ENCODE results near the gene MROH2A. TPM values are rescaled to one million over a fixed set of nuclear protein-coding genes. Genes with fewer than 3 reads are reported as not detected.

Gene MROH2A
- total RNA-seq, 1 experiment from 2014 or later: not detected

DNA sequence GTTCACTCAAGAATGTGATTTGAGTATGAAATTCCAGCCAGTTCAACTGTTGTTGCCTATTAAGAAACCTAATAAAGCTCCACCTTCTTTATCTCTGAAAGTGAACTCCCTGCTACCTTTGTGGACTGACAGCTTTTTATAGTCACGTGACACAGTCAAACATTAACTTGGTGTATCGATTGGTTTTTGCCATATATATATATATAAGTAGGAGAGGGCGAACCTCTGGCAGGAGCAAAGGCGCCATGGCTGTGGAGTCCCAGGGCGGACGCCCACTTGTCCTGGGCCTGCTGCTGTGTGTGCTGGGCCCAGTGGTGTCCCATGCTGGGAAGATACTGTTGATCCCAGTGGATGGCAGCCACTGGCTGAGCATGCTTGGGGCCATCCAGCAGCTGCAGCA, 18.1 kb upstream of the MROH2A start, which contains the start of gene UGT1A1:
UGT1A1 (plus strand) TSS at position 228 of the 400 bp plus-strand sequence; CDS start at position 246, 18 bp downstream.
- DNase-seq (ENCODE audit: low spot score) (no peak), ATAC-seq (no peak)
- ChIA-PET CTCF (no interaction called here), POLR2A (no interaction called here)
- Mint-ChIP-seq H3K4me3 (no peak within 1 kb of the TSS), H3K27me3 (ENCODE audit: low read depth) (peaks cover 7% of the 10 kb centered on the region; the same call in 1 of the 2 replicates), H3K36me3 (no peaks in the 10 kb centered on the region), H3K4me1 (no peaks in the 10 kb centered on the region), H3K9me3 (peaks cover 14% of the 10 kb centered on the region), H3K27ac (no peak within 1 kb of the TSS)
- TF ChIP-seq ZNF281 (CRISPR knock-in tag; IDR thresholded peaks at IDR 0.05) (no peak), TEAD1 (CRISPR knock-in tag; IDR thresholded peaks at IDR 0.05) (no peak), PRDM15 (CRISPR knock-in tag; IDR thresholded peaks at IDR 0.05) (no peak), OVOL2 (CRISPR knock-in tag; IDR thresholded peaks at IDR 0.05; ENCODE audit: borderline replicate concordance) (no peak), STAT6 (CRISPR knock-in tag; conservative IDR thresholded peaks at IDR 0.05; ENCODE audit: low read depth) (no peak), AFF4 (CRISPR knock-in tag; IDR thresholded peaks at IDR 0.05; ENCODE audit: borderline replicate concordance) (no peak), KAT7 (CRISPR knock-in tag; IDR thresholded peaks at IDR 0.05; ENCODE audit: borderline replicate concordance) (no peak), HMGXB4 (CRISPR knock-in tag; IDR thresholded peaks at IDR 0.05) (no peak)
- TF ChIP-seq, protein P1, sequence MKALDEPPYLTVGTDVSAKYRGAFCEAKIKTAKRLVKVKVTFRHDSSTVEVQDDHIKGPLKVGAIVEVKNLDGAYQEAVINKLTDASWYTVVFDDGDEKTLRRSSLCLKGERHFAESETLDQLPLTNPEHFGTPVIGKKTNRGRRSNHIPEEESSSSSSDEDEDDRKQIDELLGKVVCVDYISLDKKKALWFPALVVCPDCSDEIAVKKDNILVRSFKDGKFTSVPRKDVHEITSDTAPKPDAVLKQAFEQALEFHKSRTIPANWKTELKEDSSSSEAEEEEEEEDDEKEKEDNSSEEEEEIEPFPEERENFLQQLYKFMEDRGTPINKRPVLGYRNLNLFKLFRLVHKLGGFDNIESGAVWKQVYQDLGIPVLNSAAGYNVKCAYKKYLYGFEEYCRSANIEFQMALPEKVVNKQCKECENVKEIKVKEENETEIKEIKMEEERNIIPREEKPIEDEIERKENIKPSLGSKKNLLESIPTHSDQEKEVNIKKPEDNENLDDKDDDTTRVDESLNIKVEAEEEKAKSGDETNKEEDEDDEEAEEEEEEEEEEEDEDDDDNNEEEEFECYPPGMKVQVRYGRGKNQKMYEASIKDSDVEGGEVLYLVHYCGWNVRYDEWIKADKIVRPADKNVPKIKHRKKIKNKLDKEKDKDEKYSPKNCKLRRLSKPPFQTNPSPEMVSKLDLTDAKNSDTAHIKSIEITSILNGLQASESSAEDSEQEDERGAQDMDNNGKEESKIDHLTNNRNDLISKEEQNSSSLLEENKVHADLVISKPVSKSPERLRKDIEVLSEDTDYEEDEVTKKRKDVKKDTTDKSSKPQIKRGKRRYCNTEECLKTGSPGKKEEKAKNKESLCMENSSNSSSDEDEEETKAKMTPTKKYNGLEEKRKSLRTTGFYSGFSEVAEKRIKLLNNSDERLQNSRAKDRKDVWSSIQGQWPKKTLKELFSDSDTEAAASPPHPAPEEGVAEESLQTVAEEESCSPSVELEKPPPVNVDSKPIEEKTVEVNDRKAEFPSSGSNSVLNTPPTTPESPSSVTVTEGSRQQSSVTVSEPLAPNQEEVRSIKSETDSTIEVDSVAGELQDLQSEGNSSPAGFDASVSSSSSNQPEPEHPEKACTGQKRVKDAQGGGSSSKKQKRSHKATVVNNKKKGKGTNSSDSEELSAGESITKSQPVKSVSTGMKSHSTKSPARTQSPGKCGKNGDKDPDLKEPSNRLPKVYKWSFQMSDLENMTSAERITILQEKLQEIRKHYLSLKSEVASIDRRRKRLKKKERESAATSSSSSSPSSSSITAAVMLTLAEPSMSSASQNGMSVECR (CRISPR knock-in tag; IDR thresholded peaks at IDR 0.05; ENCODE audit: borderline replicate concordance): no peak
- TF ChIP-seq, protein P2, sequence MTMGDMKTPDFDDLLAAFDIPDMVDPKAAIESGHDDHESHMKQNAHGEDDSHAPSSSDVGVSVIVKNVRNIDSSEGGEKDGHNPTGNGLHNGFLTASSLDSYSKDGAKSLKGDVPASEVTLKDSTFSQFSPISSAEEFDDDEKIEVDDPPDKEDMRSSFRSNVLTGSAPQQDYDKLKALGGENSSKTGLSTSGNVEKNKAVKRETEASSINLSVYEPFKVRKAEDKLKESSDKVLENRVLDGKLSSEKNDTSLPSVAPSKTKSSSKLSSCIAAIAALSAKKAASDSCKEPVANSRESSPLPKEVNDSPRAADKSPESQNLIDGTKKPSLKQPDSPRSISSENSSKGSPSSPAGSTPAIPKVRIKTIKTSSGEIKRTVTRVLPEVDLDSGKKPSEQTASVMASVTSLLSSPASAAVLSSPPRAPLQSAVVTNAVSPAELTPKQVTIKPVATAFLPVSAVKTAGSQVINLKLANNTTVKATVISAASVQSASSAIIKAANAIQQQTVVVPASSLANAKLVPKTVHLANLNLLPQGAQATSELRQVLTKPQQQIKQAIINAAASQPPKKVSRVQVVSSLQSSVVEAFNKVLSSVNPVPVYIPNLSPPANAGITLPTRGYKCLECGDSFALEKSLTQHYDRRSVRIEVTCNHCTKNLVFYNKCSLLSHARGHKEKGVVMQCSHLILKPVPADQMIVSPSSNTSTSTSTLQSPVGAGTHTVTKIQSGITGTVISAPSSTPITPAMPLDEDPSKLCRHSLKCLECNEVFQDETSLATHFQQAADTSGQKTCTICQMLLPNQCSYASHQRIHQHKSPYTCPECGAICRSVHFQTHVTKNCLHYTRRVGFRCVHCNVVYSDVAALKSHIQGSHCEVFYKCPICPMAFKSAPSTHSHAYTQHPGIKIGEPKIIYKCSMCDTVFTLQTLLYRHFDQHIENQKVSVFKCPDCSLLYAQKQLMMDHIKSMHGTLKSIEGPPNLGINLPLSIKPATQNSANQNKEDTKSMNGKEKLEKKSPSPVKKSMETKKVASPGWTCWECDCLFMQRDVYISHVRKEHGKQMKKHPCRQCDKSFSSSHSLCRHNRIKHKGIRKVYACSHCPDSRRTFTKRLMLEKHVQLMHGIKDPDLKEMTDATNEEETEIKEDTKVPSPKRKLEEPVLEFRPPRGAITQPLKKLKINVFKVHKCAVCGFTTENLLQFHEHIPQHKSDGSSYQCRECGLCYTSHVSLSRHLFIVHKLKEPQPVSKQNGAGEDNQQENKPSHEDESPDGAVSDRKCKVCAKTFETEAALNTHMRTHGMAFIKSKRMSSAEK (CRISPR knock-in tag; IDR thresholded peaks at IDR 0.05; ENCODE audit: borderline replicate concordance): no peak
